Measurements from ENCODE around the gene MRPL4. TPM values are rescaled to one million over a fixed set of nuclear protein-coding genes. Genes with fewer than 3 reads are reported as not detected.

MRPL4 gene
- total RNA-seq, 1 experiment from 2014 or later: 146 TPM

- TF ChIP-seq ZNF274 (IDR thresholded peaks at IDR 0.05; ENCODE audit: low read depth, low read length): no peak
- no peak for TF ChIP-seq CBX3 (IDR thresholded peaks at IDR 0.05; ENCODE audit: low read depth)
- TF ChIP-seq REST (IDR thresholded peaks at IDR 0.05; ENCODE audit: low read depth): no peak
- no peak for TF ChIP-seq JUND (IDR thresholded peaks at IDR 0.05)
- no peak for TF ChIP-seq CEBPB (IDR thresholded peaks at IDR 0.05; ENCODE audit: low read depth)
- no peak for TF ChIP-seq SRF (IDR thresholded peaks at IDR 0.05; ENCODE audit: low read depth)
- no peak for TF ChIP-seq EGR1 (IDR thresholded peaks at IDR 0.05; ENCODE audit: low read depth)
- TF ChIP-seq TCF7L2 (IDR thresholded peaks at IDR 0.05; ENCODE audit: borderline replicate concordance, extremely low read depth, insufficient read depth, insufficient read length): no peak
- TF ChIP-seq, protein P1, sequence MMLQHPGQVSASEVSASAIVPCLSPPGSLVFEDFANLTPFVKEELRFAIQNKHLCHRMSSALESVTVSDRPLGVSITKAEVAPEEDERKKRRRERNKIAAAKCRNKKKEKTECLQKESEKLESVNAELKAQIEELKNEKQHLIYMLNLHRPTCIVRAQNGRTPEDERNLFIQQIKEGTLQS (IDR thresholded peaks at IDR 0.05): no peak
- no peak for TF ChIP-seq POLR2AphosphoS5 (IDR thresholded peaks at IDR 0.05; ENCODE audit: low read depth, low read length)
- TF ChIP-seq MAX (IDR thresholded peaks at IDR 0.05): no peak
- TF ChIP-seq YY1 (IDR thresholded peaks at IDR 0.05; ENCODE audit: extremely low read depth, insufficient replicate concordance, low read depth, low read length): no peak
- no peak for TF ChIP-seq RAD21 (IDR thresholded peaks at IDR 0.05; ENCODE audit: low read depth)
- TF ChIP-seq ELF1 (IDR thresholded peaks at IDR 0.05; ENCODE audit: borderline replicate concordance, low read depth): no peak
- no peak for TF ChIP-seq EZH2 (IDR thresholded peaks at IDR 0.05)
- TF ChIP-seq, protein P2, sequence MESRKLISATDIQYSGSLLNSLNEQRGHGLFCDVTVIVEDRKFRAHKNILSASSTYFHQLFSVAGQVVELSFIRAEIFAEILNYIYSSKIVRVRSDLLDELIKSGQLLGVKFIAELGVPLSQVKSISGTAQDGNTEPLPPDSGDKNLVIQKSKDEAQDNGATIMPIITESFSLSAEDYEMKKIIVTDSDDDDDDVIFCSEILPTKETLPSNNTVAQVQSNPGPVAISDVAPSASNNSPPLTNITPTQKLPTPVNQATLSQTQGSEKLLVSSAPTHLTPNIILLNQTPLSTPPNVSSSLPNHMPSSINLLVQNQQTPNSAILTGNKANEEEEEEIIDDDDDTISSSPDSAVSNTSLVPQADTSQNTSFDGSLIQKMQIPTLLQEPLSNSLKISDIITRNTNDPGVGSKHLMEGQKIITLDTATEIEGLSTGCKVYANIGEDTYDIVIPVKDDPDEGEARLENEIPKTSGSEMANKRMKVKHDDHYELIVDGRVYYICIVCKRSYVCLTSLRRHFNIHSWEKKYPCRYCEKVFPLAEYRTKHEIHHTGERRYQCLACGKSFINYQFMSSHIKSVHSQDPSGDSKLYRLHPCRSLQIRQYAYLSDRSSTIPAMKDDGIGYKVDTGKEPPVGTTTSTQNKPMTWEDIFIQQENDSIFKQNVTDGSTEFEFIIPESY (IDR thresholded peaks at IDR 0.05; ENCODE audit: extremely low read depth, insufficient replicate concordance, low read length): no peak
- TF ChIP-seq FOSL1 (IDR thresholded peaks at IDR 0.05; ENCODE audit: low read depth): no peak
- no peak for TF ChIP-seq EZH2phosphoT487 (IDR thresholded peaks at IDR 0.05; ENCODE audit: borderline replicate concordance)
- no peak for TF ChIP-seq POLR2A (IDR thresholded peaks at IDR 0.05; ENCODE audit: borderline replicate concordance, extremely low read depth, insufficient read depth, insufficient read length)
- TF ChIP-seq ZFX (IDR thresholded peaks at IDR 0.05): no peak
- Histone ChIP-seq H3K4me2 (ENCODE audit: low read length) (no peak overlapping the region), H3K9me3 (ENCODE audit: control insufficient read depth in 1 of 2, insufficient read depth in 1 of 2, low read depth in 1 of 2, low read length in 2 of 2) (no peaks in the 10 kb centered on the region), H4K20me1 (ENCODE audit: insufficient read depth) (no peaks in the 10 kb centered on the region), H3K27ac (ENCODE audit: low read depth, low read length) (no peak overlapping the region), H3K4me3 (replicated peaks in 1 of 2; ENCODE audit: low read depth in 1 of 2, low read length in 2 of 2) (no peak overlapping the region), H3K27me3 (ENCODE audit: insufficient read depth, low read length) (no peaks in the 10 kb centered on the region), H2AFZ (ENCODE audit: low read depth, low read length, poor library complexity, severe bottlenecking) (no peak overlapping the region), H3K36me3 (ENCODE audit: control insufficient read depth in 1 of 2, insufficient read depth in 2 of 2, low read length in 2 of 2) (peaks cover 2 to 23% of the 10 kb centered on the region in 2 experiments; a peak in 2 of 4 replicates), H3K4me1 (ENCODE audit: control insufficient read depth in 1 of 2, insufficient read depth in 2 of 2, low read length in 2 of 2) (peaks cover 9 to 20% of the 10 kb centered on the region in 2 experiments), H3K79me2 (ENCODE audit: insufficient read depth, low read length) (peaks cover 8% of the 10 kb centered on the region; the same call in 1 of the 2 replicates), H3K9ac (ENCODE audit: low read length) (no peak overlapping the region), H3K9me2 (ENCODE audit: insufficient read depth) (no peaks in the 10 kb centered on the region)
- BruUV-seq (replicated peaks): no TSS peak
- ATAC-seq (no peak), DNase-seq (ENCODE audit: low read depth, low spot score) (no peak)
- RAD21 ChIA-PET (ENCODE audit: low non-redundant PET in 1 of 2, low total read pairs in 2 of 2, uncharacterized antibody in 2 of 2, unreplicated experiment in 2 of 2): no interaction called here
- intact Hi-C loops (cut with micrococcal nuclease): no loop called here
- CTCF ChIA-PET: no interaction called here
- POLR2A ChIA-PET: no interaction called here
Observed at GRCh38 chr19:10295847-10296591, 44.0 kb downstream of the MRPL4 start.
